CD14-positive monocyte (primary cell): Measurements from ENCODE around the gene ZMYM3. TPM values are rescaled to one million over a fixed set of nuclear protein-coding genes. Genes with fewer than 3 reads are reported as not detected.
"Not testable (repeated sequence)": the region's sequence is repeated elsewhere in the genome, so short reads cannot be mapped to it uniquely, and the experiment has no call there.

Source experiments
- DNase-seq, 3 donors: peaks; one replicate each; pipeline ENCODE4 v3.0.0-alpha.2; 2011 to 2022
- H2AFZ ChIP-seq: 2 replicates; pipeline ENCODE4 v1.6.0; 2012; ENCODE audit warnings: mild to moderate bottlenecking, low read depth, low read length, inconsistent platforms; ENCODE audit not compliant: insufficient read depth, poor library complexity, severe bottlenecking
- H3K27ac ChIP-seq, 2 donors: 1 replicate in 1 of 2; 2 replicates in 1 of 2; pipeline ENCODE4 v1.5.1; 2012 to 2013; ENCODE audit warnings: low read length in 2 of 2, control low read depth in 1 of 2, inconsistent platforms in 1 of 2, low read depth in 1 of 2, mild to moderate bottlenecking in 1 of 2
- H3K27me3 ChIP-seq, 2 donors: one replicate each; pipeline versions ENCODE4 v1.6.0 to v1.6.1; 2011 to 2013; ENCODE audit warnings: low read length in 2 of 2; ENCODE audit not compliant: control insufficient read depth in 2 of 2, insufficient read depth in 2 of 2
- H3K36me3 ChIP-seq, 2 donors: replicated peaks in 1 of 2; 1 replicate in 1 of 2; 2 replicates in 1 of 2; pipeline versions ENCODE4 v1.5.1 to v1.6.1; 2012 to 2013; ENCODE audit warnings: low read length in 2 of 2, control low read depth in 1 of 2, inconsistent platforms in 1 of 2, mild to moderate bottlenecking in 1 of 2; ENCODE audit not compliant: insufficient read depth in 2 of 2, control insufficient read depth in 1 of 2
- H3K4me1 ChIP-seq, 2 donors: 1 replicate in 1 of 2; 2 replicates in 1 of 2; pipeline versions ENCODE4 v1.5.1 to v1.6.1; 2012 to 2013; ENCODE audit warnings: low read length in 2 of 2, control low read depth in 1 of 2, inconsistent platforms in 1 of 2, mild to moderate bottlenecking in 1 of 2, moderate library complexity in 1 of 2; ENCODE audit not compliant: insufficient read depth in 2 of 2, control insufficient read depth in 1 of 2
- H3K4me2 ChIP-seq: replicated peaks from 2 replicates; pipeline ENCODE3; 2012; ENCODE audit warnings: low read length, moderate library complexity, mild to moderate bottlenecking; ENCODE audit not compliant: poor library complexity, severe bottlenecking; ENCODE audit errors: extremely low read depth
- H3K4me3 ChIP-seq, 3 experiments: fragments of 200-600 bp in 1 of 3; sonication (generic) in 1 of 3; replicated peaks in 1 of 3; 1 replicate in 2 of 3; 2 replicates in 1 of 3; pipeline ENCODE4 v1.5.1; 2011 to 2013; ENCODE audit warnings: low read length in 3 of 3, mild to moderate bottlenecking in 3 of 3, control low read depth in 2 of 3, low read depth in 2 of 3, inconsistent platforms in 1 of 3, moderate library complexity in 1 of 3
- H3K79me2 ChIP-seq: 2 replicates; pipeline ENCODE4 v1.6.0; 2012; ENCODE audit warnings: mild to moderate bottlenecking, control low read depth, inconsistent platforms, low read length, moderate library complexity; ENCODE audit not compliant: insufficient read depth
- H3K9ac ChIP-seq: 2 replicates; pipeline ENCODE4 v1.6.0; 2017; ENCODE audit warnings: low read length, mild to moderate bottlenecking; ENCODE audit not compliant: insufficient read depth, poor library complexity, severe bottlenecking
- H3K9me3 ChIP-seq, 2 donors: replicated peaks in 1 of 2; 1 replicate in 1 of 2; 2 replicates in 1 of 2; pipeline versions ENCODE4 v1.5.1 to v1.6.1; 2012 to 2013; ENCODE audit warnings: low read length in 2 of 2, control low read depth in 1 of 2; ENCODE audit not compliant: control insufficient read depth in 1 of 2, insufficient read depth in 1 of 2
- H4K20me1 ChIP-seq: 2 replicates; pipeline ENCODE4 v1.6.0; 2012; ENCODE audit warnings: mild to moderate bottlenecking, low read length, control low read depth, moderate library complexity; ENCODE audit not compliant: insufficient read depth
- H3K27ac Mint-ChIP-seq, 7 donors: one replicate each; pipeline ENCODE4 v1.8.0; 2020; ENCODE audit warnings: mild to moderate bottlenecking in 7 of 7, mixed read lengths in 7 of 7, moderate library complexity in 6 of 7, inconsistent platforms in 2 of 7
- H3K27me3 Mint-ChIP-seq, 3 donors: one replicate each; pipeline ENCODE4 v1.8.0; 2021 to 2022; ENCODE audit warnings: low read depth in 3 of 3, mild to moderate bottlenecking in 3 of 3, mixed read lengths in 3 of 3, moderate library complexity in 3 of 3, inconsistent platforms in 1 of 3
- H3K36me3 Mint-ChIP-seq, 2 donors: one replicate each; pipeline ENCODE4 v1.8.0; 2020; ENCODE audit warnings: mixed read lengths in 2 of 2, inconsistent platforms in 1 of 2, mild to moderate bottlenecking in 1 of 2
- H3K4me1 Mint-ChIP-seq: one replicate; pipeline ENCODE4 v1.8.0; 2020; ENCODE audit warnings: mild to moderate bottlenecking, mixed read lengths
- H3K4me3 Mint-ChIP-seq, 2 donors: one replicate each; pipeline ENCODE4 v1.8.0; 2020; ENCODE audit warnings: mild to moderate bottlenecking in 2 of 2, mixed read lengths in 2 of 2, moderate library complexity in 1 of 2
- H3K9me3 Mint-ChIP-seq, 7 donors: one replicate each; pipeline ENCODE4 v1.8.0; 2020 to 2022; ENCODE audit warnings: mixed read lengths in 7 of 7, mild to moderate bottlenecking in 6 of 7, moderate library complexity in 6 of 7, inconsistent platforms in 2 of 7
- CTCF ChIP-seq: fragments of 200-600 bp; IDR thresholded peaks from one replicate; pipeline ENCODE4 v1.8.0; 2022; ENCODE audit warnings: antibody characterized with exemption, mild to moderate bottlenecking
- WGBS: methylation state at CpG from one replicate; pipeline ENCODE4 v1.1.5; 2013; ENCODE audit warnings: missing lambda C conversion rate; ENCODE audit not compliant: insufficient coverage; 5-methylcytosine and 5-hydroxymethylcytosine counted together
- intact Hi-C, 2 donors: fragments of 100-400 bp; cut with micrococcal nuclease; formaldehyde crosslinking; loops; one replicate each; pipeline versions ENCODE4 v1.15.0 to v1.15.1; 2023
- polyA plus RNA-seq, 3 donors: library from polyadenylated mRNA; depleted of rRNA in 1 of 3; unstranded in 2 of 3; stranded (reverse) in 1 of 3; fragments of 300-500 nt in 2 of 3; fragments of >200 nt in 1 of 3; fragmentation: Illumina TruSeq in 2 of 3; gene quantifications; 1 replicate in 2 of 3; 2 replicates in 1 of 3; pipeline ENCODE4 v1.2.3, GENCODE V29; 2012 to 2021

Gene ZMYM3
- polyA plus RNA-seq, 3 donors: 3.9 to 13.2 (median 4.8) TPM

GRCh38 chrX:71269801-71270395, 16.0 kb upstream of the ZMYM3 start:
- no peak for TF ChIP-seq CTCF
- Histone ChIP-seq H3K79me2 (no peaks in the 10 kb centered on the region), H3K4me2 (no peak overlapping the region), H3K9me3 (no peaks in the 10 kb centered on the region), H3K4me3 (no peak overlapping the region), H3K27me3 (no peaks in the 10 kb centered on the region), H3K9ac (no peak overlapping the region), H3K27ac (no peak overlapping the region), H2AFZ (no peak overlapping the region), H4K20me1 (no peaks in the 10 kb centered on the region), H3K4me1 (no peaks in the 10 kb centered on the region), H3K36me3 (no peaks in the 10 kb centered on the region)
- Mint-ChIP-seq H3K4me1 (no peaks in the 10 kb centered on the region), H3K9me3 (peaks cover 0 to 8% (median 0%) of the 10 kb centered on the region in 7 donors), H3K4me3 (no peak overlapping the region), H3K27me3 (peaks cover 0 to 3% (median 2%) of the 10 kb centered on the region in 3 donors), H3K27ac (no peak overlapping the region), H3K36me3 (no peaks in the 10 kb centered on the region)
- WGBS: 96% methylated on average over 12 of the region's 19 CpGs
- intact Hi-C loops: no loop called here
- DNase-seq: no peak

DNA sequence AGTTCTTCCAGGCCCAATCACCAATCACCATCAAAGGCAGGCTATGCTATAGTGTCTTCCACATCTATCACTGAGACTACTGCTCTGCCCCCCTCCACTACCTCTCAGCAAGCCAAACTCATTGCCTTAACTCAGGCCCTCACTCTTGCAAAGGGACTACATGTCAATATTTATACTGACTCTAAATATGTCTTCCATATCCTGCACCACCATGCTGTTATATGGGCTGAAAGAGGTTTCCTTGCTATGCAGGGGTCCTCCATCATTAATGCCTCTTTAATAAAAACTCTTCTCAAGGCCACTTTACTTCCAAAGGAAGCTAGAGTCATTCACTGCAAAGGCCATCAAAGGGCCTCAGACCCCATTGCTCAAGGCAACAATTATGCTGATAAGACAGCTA, 14.7 kb upstream of the ZMYM3 start:
- not testable (repeated sequence) for H3K4me3 Mint-ChIP-seq

More for the DNA sequence above, 14.7 kb upstream of the ZMYM3 start:
- H3K27me3 ChIP-seq, H3K27me3 Mint-ChIP-seq, H3K4me2 ChIP-seq, H2AFZ ChIP-seq, H3K9ac ChIP-seq, H3K36me3 Mint-ChIP-seq, DNase-seq, H3K4me3 ChIP-seq, intact Hi-C loops, H3K36me3 ChIP-seq, H3K9me3 ChIP-seq, H3K9me3 Mint-ChIP-seq, H3K27ac Mint-ChIP-seq, H3K79me2 ChIP-seq, H4K20me1 ChIP-seq, H3K4me1 Mint-ChIP-seq, H3K27ac ChIP-seq, H3K4me1 ChIP-seq: not testable (repeated sequence)
